Measurements from ENCODE around the gene LSM4.

LSM4 gene

GRCh38 chr19:18308051-18308947, 14.6 kb downstream of the LSM4 start:
- H3K4me3 ChIP-seq (ENCODE audit: low read depth, low read length), result no peak overlapping the region
- H3K27me3 ChIP-seq (ENCODE audit: control insufficient read depth, insufficient read depth, low read length), result no peaks in the 10 kb centered on the region
- peaks cover 8% of the 10 kb centered on the region for H3K4me1 ChIP-seq (ENCODE audit: control insufficient read depth, insufficient read depth, low read length)
- H3K36me3 ChIP-seq (ENCODE audit: control insufficient read depth, insufficient read depth, low read length), result peaks cover 52% of the 10 kb centered on the region
- no peak overlapping the region for H3K9ac ChIP-seq (ENCODE audit: low read depth, low read length)
- H3K9me3 ChIP-seq (ENCODE audit: control insufficient read depth, insufficient read depth, low read length), result no peaks in the 10 kb centered on the region

- Histone ChIP-seq H3K9me3 (ENCODE audit: control insufficient read depth, insufficient read depth, low read length) (no peaks in the 10 kb centered on the region), H3K4me3 (ENCODE audit: low read depth, low read length) (no peak overlapping the region), H3K27me3 (ENCODE audit: control insufficient read depth, insufficient read depth, low read length) (no peaks in the 10 kb centered on the region), H3K36me3 (ENCODE audit: control insufficient read depth, insufficient read depth, low read length) (peaks cover 44% of the 10 kb centered on the region), H3K9ac (ENCODE audit: low read depth, low read length) (no peak overlapping the region), H3K4me1 (ENCODE audit: control insufficient read depth, insufficient read depth, low read length) (peaks cover 8% of the 10 kb centered on the region)
Observed at GRCh38 chr19:18307271-18307681, 15.6 kb downstream of the LSM4 start.

DNA sequence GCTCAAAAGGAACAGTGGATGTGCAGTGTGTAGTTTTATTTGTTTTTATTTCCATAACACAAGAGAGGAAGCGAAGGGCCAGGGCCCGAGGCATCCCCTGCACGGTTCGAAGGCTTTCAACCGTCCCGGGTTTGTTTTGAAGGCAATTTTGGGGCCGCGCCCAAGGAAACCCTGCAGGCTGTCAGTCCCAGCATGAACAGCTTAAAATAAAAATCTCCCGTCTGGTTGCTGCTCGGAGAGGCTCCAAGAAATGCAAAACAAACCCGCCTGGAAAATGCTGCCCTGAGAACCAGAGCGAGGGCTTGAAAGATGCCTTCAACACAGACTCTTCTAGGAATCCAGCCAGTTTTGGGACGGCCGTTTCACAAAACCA, 16.0 kb downstream of the LSM4 start:
- peaks cover 8% of the 10 kb centered on the region for H3K4me1 ChIP-seq (ENCODE audit: control insufficient read depth, insufficient read depth, low read length)

GRCh38 chr19:18306209-18306887, 16.5 kb downstream of the LSM4 start:
- Histone ChIP-seq H3K36me3 (ENCODE audit: control insufficient read depth, insufficient read depth, low read length) (peaks cover 35% of the 10 kb centered on the region), H3K9ac (ENCODE audit: low read depth, low read length) (no peak overlapping the region), H3K4me3 (ENCODE audit: low read depth, low read length) (no peak overlapping the region), H3K4me1 (ENCODE audit: control insufficient read depth, insufficient read depth, low read length) (peaks cover 8% of the 10 kb centered on the region), H3K9me3 (ENCODE audit: control insufficient read depth, insufficient read depth, low read length) (no peaks in the 10 kb centered on the region), H3K27me3 (ENCODE audit: control insufficient read depth, insufficient read depth, low read length) (no peaks in the 10 kb centered on the region)

More for the DNA sequence above, 16.0 kb downstream of the LSM4 start:
- no peaks in the 10 kb centered on the region for H3K9me3 ChIP-seq (ENCODE audit: control insufficient read depth, insufficient read depth, low read length)
- H3K9ac ChIP-seq (ENCODE audit: low read depth, low read length), result no peak overlapping the region
- peaks cover 40% of the 10 kb centered on the region for H3K36me3 ChIP-seq (ENCODE audit: control insufficient read depth, insufficient read depth, low read length)
- H3K4me3 ChIP-seq (ENCODE audit: low read depth, low read length), result no peak overlapping the region
- no peaks in the 10 kb centered on the region for H3K27me3 ChIP-seq (ENCODE audit: control insufficient read depth, insufficient read depth, low read length)

GRCh38 chr19:18304458-18305310, 18.2 kb downstream of the LSM4 start:
- Histone ChIP-seq H3K27me3 (ENCODE audit: control insufficient read depth, insufficient read depth, low read length) (no peaks in the 10 kb centered on the region), H3K4me1 (ENCODE audit: control insufficient read depth, insufficient read depth, low read length) (peaks cover 8% of the 10 kb centered on the region), H3K9me3 (ENCODE audit: control insufficient read depth, insufficient read depth, low read length) (no peaks in the 10 kb centered on the region), H3K9ac (ENCODE audit: low read depth, low read length) (peak overlapping the region; percentile 66), H3K4me3 (ENCODE audit: low read depth, low read length) (peak overlapping the region; percentile 35), H3K36me3 (ENCODE audit: control insufficient read depth, insufficient read depth, low read length) (peaks cover 24% of the 10 kb centered on the region)

GRCh38 chr19:18304208-18304457, 18.7 kb downstream of the LSM4 start:
- peaks cover 8% of the 10 kb centered on the region for H3K4me1 ChIP-seq (ENCODE audit: control insufficient read depth, insufficient read depth, low read length)
- peaks cover 19% of the 10 kb centered on the region for H3K36me3 ChIP-seq (ENCODE audit: control insufficient read depth, insufficient read depth, low read length)
- peak overlapping the region; percentile 66 for H3K9ac ChIP-seq (ENCODE audit: low read depth, low read length)
- no peaks in the 10 kb centered on the region for H3K9me3 ChIP-seq (ENCODE audit: control insufficient read depth, insufficient read depth, low read length)
- H3K4me3 ChIP-seq (ENCODE audit: low read depth, low read length), result no peak overlapping the region
- no peaks in the 10 kb centered on the region for H3K27me3 ChIP-seq (ENCODE audit: control insufficient read depth, insufficient read depth, low read length)

DNA sequence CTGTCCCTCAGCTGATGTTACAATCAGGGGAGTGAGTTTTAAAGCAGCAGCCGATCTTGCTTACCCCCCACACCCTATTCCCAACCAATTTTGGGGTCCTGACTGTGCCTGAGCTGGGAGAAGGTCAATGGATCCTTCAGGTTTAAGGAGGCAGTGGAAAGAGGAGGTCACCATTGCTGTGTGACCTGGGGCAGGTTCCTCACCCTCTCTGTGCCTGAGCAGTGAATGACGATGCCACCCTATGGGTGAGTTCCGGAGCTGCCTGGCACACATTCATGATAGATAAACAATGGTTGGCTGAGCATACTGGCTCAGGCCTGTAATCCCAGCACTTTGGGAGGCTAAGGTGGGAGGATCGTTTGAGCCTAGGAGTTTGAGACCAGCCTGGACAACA, 21.2 kb downstream of the LSM4 start:
- Histone ChIP-seq H3K4me1 (ENCODE audit: control insufficient read depth, insufficient read depth, low read length) (peaks cover 8% of the 10 kb centered on the region), H3K27me3 (ENCODE audit: control insufficient read depth, insufficient read depth, low read length) (no peaks in the 10 kb centered on the region), H3K4me3 (ENCODE audit: low read depth, low read length) (no peak overlapping the region), H3K9me3 (ENCODE audit: control insufficient read depth, insufficient read depth, low read length) (no peaks in the 10 kb centered on the region), H3K36me3 (ENCODE audit: control insufficient read depth, insufficient read depth, low read length) (no peaks in the 10 kb centered on the region), H3K9ac (ENCODE audit: low read depth, low read length) (no peak overlapping the region)

GRCh38 chr19:18300930-18301717, 21.8 kb downstream of the LSM4 start:
- H3K4me1 ChIP-seq (ENCODE audit: control insufficient read depth, insufficient read depth, low read length), result peaks cover 8% of the 10 kb centered on the region
- no peak overlapping the region for H3K4me3 ChIP-seq (ENCODE audit: low read depth, low read length)
- H3K9me3 ChIP-seq (ENCODE audit: control insufficient read depth, insufficient read depth, low read length), result no peaks in the 10 kb centered on the region
- H3K36me3 ChIP-seq (ENCODE audit: control insufficient read depth, insufficient read depth, low read length), result no peaks in the 10 kb centered on the region
- no peak overlapping the region for H3K9ac ChIP-seq (ENCODE audit: low read depth, low read length)
- H3K27me3 ChIP-seq (ENCODE audit: control insufficient read depth, insufficient read depth, low read length), result no peaks in the 10 kb centered on the region

DNA sequence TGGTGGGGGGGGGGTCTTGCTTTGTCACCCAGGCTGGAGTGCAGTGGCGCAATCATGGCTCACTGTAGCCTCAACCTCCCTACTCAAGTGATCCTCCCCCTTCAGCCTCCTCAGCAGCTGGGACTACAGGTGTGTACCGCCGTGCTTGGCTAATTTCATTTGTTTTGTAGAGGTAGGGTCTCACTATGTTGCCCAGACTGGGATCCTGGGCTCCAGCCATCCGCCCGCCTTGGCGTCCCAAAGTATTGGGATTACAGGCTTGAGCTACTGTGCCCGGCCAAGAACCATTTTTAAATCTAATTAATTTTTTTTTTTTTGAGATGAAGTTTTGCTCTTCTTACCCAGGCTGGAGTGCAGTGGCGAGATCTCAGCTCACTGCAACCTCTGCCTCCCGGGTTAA, 23.2 kb downstream of the LSM4 start:
- Histone ChIP-seq H3K9me3 (ENCODE audit: control insufficient read depth, insufficient read depth, low read length) (no peaks in the 10 kb centered on the region), H3K4me1 (ENCODE audit: control insufficient read depth, insufficient read depth, low read length) (peaks cover 6% of the 10 kb centered on the region), H3K27me3 (ENCODE audit: control insufficient read depth, insufficient read depth, low read length) (no peaks in the 10 kb centered on the region), H3K4me3 (ENCODE audit: low read depth, low read length) (no peak overlapping the region), H3K9ac (ENCODE audit: low read depth, low read length) (no peak overlapping the region), H3K36me3 (ENCODE audit: control insufficient read depth, insufficient read depth, low read length) (no peaks in the 10 kb centered on the region)

- Histone ChIP-seq H3K4me3 (ENCODE audit: low read depth, low read length) (no peak overlapping the region), H3K36me3 (ENCODE audit: control insufficient read depth, insufficient read depth, low read length) (no peaks in the 10 kb centered on the region), H3K9me3 (ENCODE audit: control insufficient read depth, insufficient read depth, low read length) (no peaks in the 10 kb centered on the region), H3K27me3 (ENCODE audit: control insufficient read depth, insufficient read depth, low read length) (no peaks in the 10 kb centered on the region), H3K4me1 (ENCODE audit: control insufficient read depth, insufficient read depth, low read length) (peaks cover 9% of the 10 kb centered on the region), H3K9ac (ENCODE audit: low read depth, low read length) (no peak overlapping the region)
Observed at GRCh38 chr19:18298601-18299000, 24.3 kb downstream of the LSM4 start.

- Histone ChIP-seq H3K4me3 (ENCODE audit: low read depth, low read length) (no peak overlapping the region), H3K4me1 (ENCODE audit: control insufficient read depth, insufficient read depth, low read length) (peaks cover 9% of the 10 kb centered on the region), H3K36me3 (ENCODE audit: control insufficient read depth, insufficient read depth, low read length) (no peaks in the 10 kb centered on the region), H3K9ac (ENCODE audit: low read depth, low read length) (no peak overlapping the region), H3K27me3 (ENCODE audit: control insufficient read depth, insufficient read depth, low read length) (no peaks in the 10 kb centered on the region), H3K9me3 (ENCODE audit: control insufficient read depth, insufficient read depth, low read length) (no peaks in the 10 kb centered on the region)
Observed at GRCh38 chr19:18297308-18297707, 25.6 kb downstream of the LSM4 start.

All from iPS-15b (cell line).